GM23338 (cell line): Measurements from ENCODE around the gene SLC3A2. TPM values are rescaled to one million over a fixed set of nuclear protein-coding genes. Genes with fewer than 3 reads are reported as not detected.

Experiments
- ATAC-seq: fragments of 200-7000 bp; cut with Tn5 transposase; 3 replicates; pipeline ENCODE4 v1.9.1; 2020
- DNase-seq: peaks from one replicate; pipeline ENCODE4 v3.0.0-alpha.2; 2015; ENCODE audit warnings: low spot score
- H2AFZ ChIP-seq: fragments of 200-600 bp; sonication (generic); 2 replicates; pipeline ENCODE4 v1.8.0; 2016; ENCODE audit warnings: antibody characterized with exemption, mild to moderate bottlenecking, moderate library complexity
- H3F3A ChIP-seq: fragments of 200-600 bp; sonication (generic); replicated peaks from 2 replicates; pipeline ENCODE4 v1.8.0; 2017; ENCODE audit warnings: antibody characterized with exemption, mixed run types, low read depth
- H3K27ac ChIP-seq: fragments of 200-600 bp; sonication (generic); 2 replicates; pipeline ENCODE4 v1.6.1; 2016; ENCODE audit warnings: low read depth
- H3K27me3 ChIP-seq: fragments of 200-600 bp; sonication (generic); 2 replicates; pipeline ENCODE4 v1.8.0; 2016; ENCODE audit warnings: mild to moderate bottlenecking, mixed run types, moderate library complexity; ENCODE audit not compliant: insufficient read depth
- H3K36me3 ChIP-seq: fragments of 200-600 bp; sonication (generic); 2 replicates; pipeline ENCODE4 v1.8.0; 2016; ENCODE audit warnings: mild to moderate bottlenecking; ENCODE audit not compliant: insufficient read depth
- H3K4me1 ChIP-seq: fragments of 200-600 bp; sonication (generic); 2 replicates; pipeline ENCODE4 v1.8.0; 2016; ENCODE audit warnings: mild to moderate bottlenecking, moderate library complexity; ENCODE audit not compliant: insufficient read depth
- H3K4me2 ChIP-seq: fragments of 200-600 bp; sonication (generic); 2 replicates; pipeline ENCODE4 v1.7.1; 2017; ENCODE audit warnings: mixed run types
- H3K4me3 ChIP-seq: fragments of 200-600 bp; sonication (generic); 2 replicates; pipeline ENCODE4 v1.6.1; 2016; ENCODE audit warnings: mixed run types
- H3K79me2 ChIP-seq: fragments of 200-600 bp; sonication (generic); replicated peaks from 2 replicates; pipeline ENCODE4 v1.8.0; 2017; ENCODE audit warnings: mild to moderate bottlenecking; ENCODE audit not compliant: insufficient read depth
- H3K9me2 ChIP-seq: fragments of 200-600 bp; sonication (generic); 2 replicates; pipeline ENCODE4 v1.8.0; 2017; ENCODE audit not compliant: insufficient read depth
- H4K20me1 ChIP-seq: fragments of 200-600 bp; sonication (generic); replicated peaks from 2 replicates; pipeline ENCODE4 v1.8.0; 2017; ENCODE audit warnings: mild to moderate bottlenecking; ENCODE audit not compliant: insufficient read depth
- H3K27ac Mint-ChIP-seq: 2 replicates; pipeline ENCODE4 v1.8.0; 2020; ENCODE audit warnings: inconsistent platforms, mild to moderate bottlenecking, moderate library complexity, mixed read lengths
- H3K27me3 Mint-ChIP-seq: 3 replicates; pipeline ENCODE4 v1.8.0; 2022; ENCODE audit warnings: low read depth, mild to moderate bottlenecking, moderate library complexity, mixed read lengths, inconsistent platforms; ENCODE audit not compliant: insufficient read depth, poor library complexity
- H3K36me3 Mint-ChIP-seq: 3 replicates; pipeline ENCODE4 v1.8.0; 2021; ENCODE audit warnings: low read depth, mild to moderate bottlenecking, inconsistent platforms, moderate library complexity, mixed read lengths
- H3K4me1 Mint-ChIP-seq: 3 replicates; pipeline ENCODE4 v1.8.0; 2020; ENCODE audit warnings: mild to moderate bottlenecking, inconsistent platforms, mixed read lengths
- H3K4me3 Mint-ChIP-seq: 3 replicates; pipeline ENCODE4 v1.8.0; 2021; ENCODE audit warnings: moderate library complexity, mild to moderate bottlenecking, inconsistent platforms, mixed read lengths
- H3K9me3 Mint-ChIP-seq: 3 replicates; pipeline ENCODE4 v1.8.0; 2020; ENCODE audit warnings: moderate library complexity, mild to moderate bottlenecking, inconsistent platforms, mixed read lengths
- CTCF ChIP-seq, 2 experiments: fragments of 200-600 bp in 1 of 2; sonication (generic) in 1 of 2; conservative IDR thresholded peaks; 2 replicates each; pipeline versions ENCODE4 v1.5.1 to v1.6.1; 2016 to 2017; ENCODE audit warnings: antibody characterized with exemption in 2 of 2, low read depth in 2 of 2, mild to moderate bottlenecking in 2 of 2, moderate library complexity in 1 of 2
- ETS1 ChIP-seq: IDR thresholded peaks from 2 replicates; pipeline ENCODE4 v1.6.1; 2016; ENCODE audit warnings: antibody characterized with exemption
- JUNB ChIP-seq: IDR thresholded peaks from one replicate; pipeline ENCODE4 v1.6.1; 2016; ENCODE audit warnings: antibody characterized with exemption; ENCODE audit not compliant: unreplicated experiment
- POLR2AphosphoS5 ChIP-seq: IDR thresholded peaks from 2 replicates; pipeline ENCODE4 v1.6.1; 2016; ENCODE audit warnings: antibody characterized with exemption, low read depth
- ZNF331 ChIP-seq: fragments of 250-450 bp; sonication (Bioruptor Pico); IDR thresholded peaks from 2 replicates; pipeline ENCODE4 v1.5.0; 2020; ENCODE audit warnings: low read depth, mild to moderate bottlenecking, moderate library complexity
- ZNF462 ChIP-seq: fragments of 250-450 bp; sonication (Bioruptor Pico); IDR thresholded peaks from 2 replicates; pipeline ENCODE4 v1.5.0; 2020; ENCODE audit warnings: mild to moderate bottlenecking, moderate library complexity
- polyA plus RNA-seq: library from polyadenylated mRNA; unstranded; fragments of >200 nt; fragmentation: Nextera tagmentation; extraction: Ambion mirVana; gene quantifications from 2 replicates; pipeline ENCODE4 v1.2.1, GENCODE V29; 2016
- total RNA-seq: library from RNA; depleted of rRNA; stranded (reverse); fragments of >200 nt; shearing (Covaris generic); gene quantifications from 2 replicates; pipeline ENCODE4 v1.2.3, GENCODE V29; 2014

SLC3A2 gene
- total and polyA plus RNA-seq, 2 experiments from 2014 or later: 240 to 425 TPM

GRCh38 chr11:62830904-62831519 is 49.7 kb upstream of the SLC3A2 start:
- Mint-ChIP-seq H3K4me1 (peaks cover 19% of the 10 kb centered on the region), H3K27me3 (peaks cover 17% of the 10 kb centered on the region), H3K27ac (peak overlapping the region; percentile 100), H3K9me3 (no peaks in the 10 kb centered on the region; the same call in 2 of the 3 replicates), H3K36me3 (peaks cover 58% of the 10 kb centered on the region), H3K4me3 (peak overlapping the region; percentile 94)
- Histone ChIP-seq H3K4me1 (peaks cover 14% of the 10 kb centered on the region), H3K27me3 (no peaks in the 10 kb centered on the region), H4K20me1 (peaks cover 14% of the 10 kb centered on the region), H2AFZ (no peak overlapping the region), H3K36me3 (peaks cover 14% of the 10 kb centered on the region), H3F3A (peaks cover 36% of the 10 kb centered on the region; the same call in 1 of the 2 replicates), H3K79me2 (peaks cover 36% of the 10 kb centered on the region), H3K4me2 (peak overlapping the region; percentile 97), H3K9me2 (no peaks in the 10 kb centered on the region), H3K4me3 (peak overlapping the region; percentile 93), H3K27ac (peak overlapping the region; percentile 89)
- peak; percentile 74 for DNase-seq
- TF ChIP-seq ETS1: no peak
- no peak for TF ChIP-seq CTCF (conservative IDR thresholded peaks at IDR 0.05; ENCODE audit: low read depth in 2 of 2)
- no peak for TF ChIP-seq ZNF331 (CRISPR knock-in tag)
- no peak for TF ChIP-seq POLR2AphosphoS5
- TF ChIP-seq JUNB: no peak
- no peak for TF ChIP-seq ZNF462 (CRISPR knock-in tag)
- ATAC-seq: peak; percentile 17
